BJ (cell line): Measurements from ENCODE around the gene CLIC3. TPM values are rescaled to one million over a fixed set of nuclear protein-coding genes. Genes with fewer than 3 reads are reported as not detected.

Experiments used
- CTCF ChIA-PET: fragments of 350-600 bp; formaldehyde crosslinking; extraction: SDS; loops from one replicate; lab custom pipeline; 2021; ENCODE audit warnings: antibody characterized with exemption, inconsistent platforms; lab: Yijun Ruan, JAX
- POLR2A ChIA-PET: fragments of 300-600 bp; sonication (Branson Sonifier 250); formaldehyde crosslinking; extraction: SDS; loops from one replicate; lab custom pipeline; 2021; ENCODE audit warnings: antibody characterized with exemption; lab: Charles Lee
- DNase-seq: peaks from one replicate; pipeline ENCODE4 v3.0.0-alpha.2; 2011; ENCODE audit warnings: low read depth
- H3K27me3 ChIP-seq: 2 replicates; pipeline ENCODE4 v1.6.0; 2011; ENCODE audit warnings: low read length; ENCODE audit not compliant: control insufficient read depth, insufficient read depth
- H3K36me3 ChIP-seq: 2 replicates; pipeline ENCODE4 v1.5.1; 2011; ENCODE audit warnings: low read length; ENCODE audit not compliant: control insufficient read depth, insufficient read depth
- H3K4me3 ChIP-seq: 2 replicates; pipeline ENCODE4 v1.5.1; 2011; ENCODE audit warnings: low read depth, mild to moderate bottlenecking, control low read depth, low read length
- CTCF ChIP-seq: IDR thresholded peaks from 2 replicates; pipeline ENCODE4 v1.5.1; 2011; ENCODE audit warnings: low read depth, mild to moderate bottlenecking, control low read depth, inconsistent platforms, low read length, moderate library complexity; ENCODE audit not compliant: insufficient read depth
- polyA plus RNA-seq: library from polyadenylated mRNA; depleted of rRNA; stranded (reverse); fragments of >200 nt; gene quantifications from 2 replicates; pipeline ENCODE4 v1.2.3, GENCODE V29; 2011

The CLIC3 gene
- polyA plus RNA-seq, 1 experiment, result 4.0 TPM

GRCh38 chr9:137038916-137039315 is 42.5 kb upstream of the CLIC3 start:
- H3K36me3 ChIP-seq, result peaks cover 17% of the 10 kb centered on the region
- CTCF ChIA-PET, result interaction anchor here (1.0 to 8.2 kb wide), 5 partner anchors 10 to 196 kb away, joined by 3 to 118 read pairs (median 4); partner anchors contain the start of genes C8G and CLIC3

GRCh38 chr9:137037483-137037882 is 41.1 kb upstream of the CLIC3 start:
- DNase-seq, result no peak
- CTCF ChIA-PET, result interaction anchor here (1.1 to 8.2 kb wide), 5 partner anchors 8 to 252 kb away, joined by 5 to 118 read pairs (median 50); partner anchors contain the start of genes ABCA2, C8G and NPDC1
- no peak overlapping the region for H3K4me3 ChIP-seq
- no peak for TF ChIP-seq CTCF
- H3K27me3 ChIP-seq, result no peaks in the 10 kb centered on the region
- peaks cover 17% of the 10 kb centered on the region for H3K36me3 ChIP-seq
- POLR2A ChIA-PET, result no interaction called here

More at GRCh38 chr9:137038916-137039315, 42.5 kb upstream of the CLIC3 start:
- Histone ChIP-seq H3K27me3 (no peaks in the 10 kb centered on the region), H3K4me3 (no peak overlapping the region)
- TF ChIP-seq CTCF, result no peak
- POLR2A ChIA-PET, result no interaction called here
- DNase-seq, result no peak

GRCh38 chr9:137037035-137037434 is 40.7 kb upstream of the CLIC3 start:
- H3K4me3 ChIP-seq, result no peak overlapping the region
- no peak for DNase-seq
- H3K36me3 ChIP-seq, result peaks cover 17% of the 10 kb centered on the region
- no peaks in the 10 kb centered on the region for H3K27me3 ChIP-seq
- POLR2A ChIA-PET, result no interaction called here
- CTCF ChIA-PET, result interaction anchor here (0.6 to 8.2 kb wide), 7 partner anchors 9 to 252 kb away, joined by 3 to 118 read pairs (median 27); partner anchors contain the start of genes ABCA2, C8G, NPDC1 and RNF224
- TF ChIP-seq CTCF, result no peak

- ChIA-PET POLR2A (no interaction called here), CTCF (interaction anchor here (0.7 to 8.2 kb wide), 27 partner anchors 8 to 270 kb away, joined by 3 to 118 read pairs (median 6); partner anchors contain the start of genes ABCA2, AJM1, C8G and CLIC3)
Measured at GRCh38 chr9:137035937-137036336, 39.6 kb upstream of the CLIC3 start.

GRCh38 chr9:137035507-137035834 is 39.1 kb upstream of the CLIC3 start:
- TF ChIP-seq CTCF, result no peak
- DNase-seq, result no peak
- no peaks in the 10 kb centered on the region for H3K27me3 ChIP-seq
- ChIA-PET POLR2A (no interaction called here), CTCF (interaction anchor here (0.7 to 8.2 kb wide), 42 partner anchors 9 to 548 kb away, joined by 3 to 118 read pairs (median 6); partner anchors contain the start of genes ABCA2, AJM1, C8G and CLIC3)
- H3K4me3 ChIP-seq, result no peak overlapping the region
- peaks cover 16% of the 10 kb centered on the region for H3K36me3 ChIP-seq

More at GRCh38 chr9:137035937-137036336, 39.6 kb upstream of the CLIC3 start:
- Histone ChIP-seq H3K36me3 (peaks cover 17% of the 10 kb centered on the region), H3K4me3 (no peak overlapping the region), H3K27me3 (no peaks in the 10 kb centered on the region)
- TF ChIP-seq CTCF, result no peak
- no peak for DNase-seq
